Measurements from ENCODE around the gene ZFR.
A peak's percentile ranks its signal among the peaks of the same experiment; 100 is the strongest.

The ZFR gene

GRCh38 chr5:32363030-32363429 lies 81.5 kb downstream of the ZFR start:
- no peak for DNase-seq (ENCODE audit: low read depth, low spot score)

GRCh38 chr5:32362527-32362926 lies 82.0 kb downstream of the ZFR start:
- no peak for DNase-seq (ENCODE audit: low read depth, low spot score)

DNA sequence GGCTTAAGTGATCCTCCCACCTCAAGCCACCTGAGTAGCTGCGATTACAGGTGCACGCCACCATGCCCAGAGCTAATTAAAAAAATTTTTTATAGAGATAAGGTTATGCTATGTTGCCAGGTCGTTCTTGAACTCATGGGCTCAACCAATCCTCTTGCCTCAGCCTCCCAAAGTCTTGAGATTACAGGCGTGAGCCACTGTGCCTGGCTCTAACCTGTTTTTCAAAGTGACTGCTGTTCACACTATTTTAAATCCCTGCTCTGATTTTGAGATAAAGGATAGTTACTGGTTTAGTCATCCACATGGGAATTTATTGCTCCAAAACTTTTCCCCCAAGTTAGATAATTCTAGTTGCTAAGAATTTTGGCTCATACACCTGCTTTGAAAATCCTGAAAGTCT lies 83.6 kb downstream of the ZFR start:
- DNase-seq (ENCODE audit: low read depth, low spot score): no peak

DNA sequence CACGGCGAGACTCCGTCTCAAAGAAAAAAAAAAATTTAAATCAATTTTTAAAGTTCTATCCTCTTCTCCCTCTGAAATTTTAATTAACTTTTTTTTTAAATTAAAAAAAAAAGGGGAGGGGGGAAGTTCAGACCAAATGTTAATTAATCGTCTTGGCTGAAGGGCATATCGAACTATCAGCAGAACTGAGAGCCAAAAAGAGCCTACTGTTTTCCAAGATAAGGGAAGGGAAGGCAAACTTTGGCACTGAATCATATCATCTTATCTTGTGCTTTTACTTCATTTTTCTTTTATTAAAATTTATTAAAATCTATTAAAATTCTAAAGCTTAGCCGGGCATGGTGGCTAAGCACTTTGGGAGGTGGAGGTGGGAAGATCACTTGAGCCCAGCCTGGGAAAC lies 85.9 kb downstream of the ZFR start:
- DNase-seq (ENCODE audit: low read depth, low spot score): no peak

- no peak for DNase-seq (ENCODE audit: low read depth, low spot score)
Measured at GRCh38 chr5:32357658-32358057, 86.9 kb downstream of the ZFR start.

- no peak for DNase-seq (ENCODE audit: low read depth, low spot score)
Measured at GRCh38 chr5:32355686-32356085, 88.9 kb downstream of the ZFR start.

DNA sequence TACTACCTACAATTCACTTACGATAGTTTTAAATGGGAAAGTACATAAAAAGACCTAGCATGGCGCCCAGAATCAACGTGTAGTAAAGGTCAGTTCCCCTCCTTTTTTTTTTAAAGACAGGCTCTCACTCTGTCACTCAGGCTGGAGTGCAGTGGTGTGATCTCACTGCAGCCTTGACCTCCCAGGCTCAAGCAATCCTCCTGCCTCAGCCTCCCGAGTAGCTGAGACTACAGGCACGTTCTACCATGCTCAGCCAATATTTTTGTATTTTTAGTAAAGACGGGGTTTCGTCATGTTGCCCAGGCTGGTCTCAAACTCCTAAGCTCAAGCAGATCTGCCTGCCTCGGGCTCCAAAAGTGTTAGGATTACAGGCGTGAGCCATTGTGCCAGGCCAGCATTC lies 91.1 kb downstream of the ZFR start:
- DNase-seq (ENCODE audit: low read depth, low spot score): no peak

- no peak for DNase-seq (ENCODE audit: low read depth, low spot score)
Measured at GRCh38 chr5:32352685-32353084, 91.9 kb downstream of the ZFR start.

- no peak for DNase-seq (ENCODE audit: low read depth, low spot score)
Measured at GRCh38 chr5:32346869-32347268, 97.7 kb downstream of the ZFR start.

GRCh38 chr5:32343058-32343672 lies 101.4 kb downstream of the ZFR start:
- DNase-seq (ENCODE audit: low read depth, low spot score): peak; percentile 41

- DNase-seq (ENCODE audit: low read depth, low spot score): no peak
Measured at GRCh38 chr5:32342656-32343055, 101.9 kb downstream of the ZFR start.

DNA sequence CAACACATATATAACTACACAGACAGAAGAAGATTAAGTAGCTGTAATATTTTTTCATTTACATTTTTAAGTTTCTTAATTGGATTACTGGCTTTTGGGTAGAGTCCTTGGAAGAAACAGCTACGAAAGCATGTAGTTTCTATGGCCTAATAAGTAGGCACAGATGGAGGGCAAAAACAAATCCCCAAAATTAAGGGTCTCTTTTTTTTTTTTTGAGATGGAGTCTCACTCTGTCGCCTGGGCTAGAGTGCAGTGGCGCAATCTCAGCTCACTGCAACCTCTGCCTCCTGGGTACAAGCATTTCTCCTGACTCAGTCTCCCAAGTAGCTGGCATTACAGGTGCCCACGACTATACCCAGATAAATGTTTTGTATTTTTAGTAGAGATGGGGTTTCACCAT lies 104.7 kb downstream of the ZFR start:
- DNase-seq (ENCODE audit: low read depth, low spot score): no peak

GRCh38 chr5:32339198-32339597 lies 105.3 kb downstream of the ZFR start:
- DNase-seq (ENCODE audit: low read depth, low spot score): peak; percentile 22

DNA sequence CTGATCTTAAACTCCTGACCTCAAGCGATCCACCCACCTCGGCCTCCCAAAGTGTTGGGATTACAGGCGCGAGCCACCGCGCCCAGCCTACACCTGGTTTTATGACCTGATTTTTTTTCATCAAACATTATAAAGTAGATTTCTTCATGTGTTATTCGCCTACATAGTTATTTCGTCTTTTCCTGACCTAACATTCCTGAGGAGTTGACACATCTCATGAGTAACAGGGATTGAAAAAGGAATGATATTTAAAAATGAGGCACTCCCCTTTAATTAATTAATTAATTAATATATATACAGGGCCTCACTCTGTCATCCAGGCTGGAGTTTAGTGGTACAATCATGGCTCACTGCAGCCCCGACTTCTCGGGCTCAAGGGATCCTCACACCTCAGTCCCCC lies 111.6 kb downstream of the ZFR start:
- DNase-seq (ENCODE audit: low read depth, low spot score): no peak

GRCh38 chr5:32332361-32332760 lies 112.2 kb downstream of the ZFR start:
- no peak for DNase-seq (ENCODE audit: low read depth, low spot score)

DNA sequence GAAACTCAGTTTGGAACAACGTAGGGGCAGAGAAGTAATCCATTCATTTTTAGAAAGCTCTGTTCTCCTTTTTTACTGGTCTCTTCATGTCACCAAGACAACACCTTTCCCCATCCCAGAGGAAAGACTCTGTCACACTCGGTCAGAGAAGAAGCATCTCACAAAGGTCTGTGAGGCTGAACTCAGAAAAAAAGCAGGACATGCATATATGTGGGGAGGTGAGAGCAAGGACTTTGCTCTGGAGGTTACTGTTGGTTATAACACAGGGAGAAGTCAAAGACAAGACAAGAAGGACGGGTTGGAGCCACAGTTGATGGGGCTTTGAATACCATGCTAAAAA lies 112.6 kb downstream of the ZFR start:
- DNase-seq (ENCODE audit: low read depth, low spot score): no peak

GRCh38 chr5:32331217-32331934 lies 113.2 kb downstream of the ZFR start:
- no peak for DNase-seq (ENCODE audit: low read depth, low spot score)

DNA sequence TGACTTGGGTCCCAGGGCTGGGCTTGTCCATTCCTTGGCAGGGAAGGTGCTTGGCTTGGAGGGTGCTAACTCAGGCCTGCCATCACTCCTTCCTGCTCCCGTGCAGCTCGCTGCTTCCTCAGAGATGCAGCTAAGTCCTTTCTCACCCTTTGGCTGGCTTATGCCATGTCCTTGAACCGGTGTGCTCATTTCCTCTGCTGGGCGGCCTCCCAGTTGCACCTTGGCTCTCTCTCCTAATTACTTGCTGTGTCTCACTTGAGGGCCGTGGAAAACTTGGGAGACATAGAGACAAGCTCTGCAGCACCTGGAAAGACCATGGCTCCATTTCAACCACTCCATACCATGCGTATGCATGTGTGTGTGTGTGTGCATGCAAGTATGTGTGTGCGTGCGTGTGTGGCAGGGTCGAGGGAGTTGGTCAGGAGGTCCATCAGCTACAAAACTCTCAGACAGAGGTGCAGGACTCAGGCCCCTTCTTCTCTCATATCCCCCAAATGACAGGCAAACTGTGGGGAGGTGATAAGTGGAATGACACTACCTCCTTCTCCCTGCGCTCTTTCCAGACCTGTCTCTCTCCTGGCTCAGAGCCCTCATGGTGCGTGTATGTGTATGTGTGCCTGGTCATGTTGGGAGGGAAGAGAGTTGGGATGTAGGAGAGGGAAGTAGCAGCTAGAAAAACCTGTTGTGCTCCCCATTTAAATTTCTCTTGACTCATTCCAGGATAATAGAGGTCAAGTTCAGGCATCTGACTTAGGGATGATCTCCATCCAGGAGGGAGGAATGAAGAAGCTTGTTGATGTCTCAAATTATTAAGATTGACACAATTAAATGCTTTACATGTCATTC lies 114.2 kb downstream of the ZFR start:
- no peak for DNase-seq (ENCODE audit: low read depth, low spot score)

- DNase-seq (ENCODE audit: low read depth, low spot score): peak; percentile 75
Measured at GRCh38 chr5:32329395-32329834, 115.1 kb downstream of the ZFR start.

DNA sequence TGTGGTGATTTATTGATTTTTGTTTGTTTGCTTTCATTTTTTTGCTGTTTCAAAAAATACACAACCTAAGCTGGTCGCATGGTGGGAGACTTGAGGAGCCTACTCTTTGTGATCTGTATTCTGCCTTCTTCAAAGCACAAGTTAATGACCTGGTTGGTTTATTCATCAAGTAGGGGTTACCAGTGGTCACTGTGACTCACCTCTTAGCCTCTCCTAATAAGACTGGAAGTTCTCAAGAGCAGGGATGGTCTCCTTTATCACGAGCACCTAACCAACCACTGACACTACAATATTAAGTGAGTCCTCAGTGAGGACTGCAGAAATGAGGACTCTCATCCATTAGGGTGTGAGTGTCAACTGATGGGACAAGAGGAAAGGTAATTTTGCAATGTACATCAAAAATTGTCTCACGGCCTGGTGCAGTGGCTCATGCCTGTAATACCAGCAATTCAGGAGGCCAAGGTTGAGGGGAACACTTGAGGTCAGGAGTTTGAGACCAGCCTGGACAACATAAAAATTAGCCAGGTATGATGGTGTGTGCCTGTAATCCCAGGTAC lies 118.2 kb downstream of the ZFR start:
- peak; percentile 10 for DNase-seq (ENCODE audit: low read depth, low spot score)

- DNase-seq (ENCODE audit: low read depth, low spot score): no peak
Measured at GRCh38 chr5:32325616-32326015, 118.9 kb downstream of the ZFR start.

GRCh38 chr5:32325062-32325461 lies 119.5 kb downstream of the ZFR start:
- peak; percentile 23 for DNase-seq (ENCODE audit: low read depth, low spot score)
